CD4-positive, alpha-beta T cell (primary cell): ENCODE data around the gene PPP2R3A. TPM values are rescaled to one million over a fixed set of nuclear protein-coding genes. Genes with fewer than 3 reads are reported as not detected.

Source experiments
- ATAC-seq: fragments of 200-7000 bp; cut with Tn5 transposase; one replicate; pipeline ENCODE4 v1.10.0; 2022; ENCODE audit warnings: mild to moderate bottlenecking; ENCODE audit not compliant: poor library complexity
- CTCF ChIA-PET: fragments of 350-600 bp; sonication (Branson Sonifier 250); formaldehyde crosslinking; loops from one replicate; lab custom pipeline; 2021; ENCODE audit warnings: antibody characterized with exemption, inconsistent platforms; lab: Charles Lee
- POLR2A ChIA-PET: fragments of 350-600 bp; sonication (Branson Sonifier 250); formaldehyde crosslinking; loops from one replicate; lab custom pipeline; 2021; ENCODE audit warnings: antibody characterized with exemption, inconsistent platforms; lab: Charles Lee
- DNase-seq, 14 experiments: peaks; one replicate each; pipeline ENCODE4 v3.0.0-alpha.2; 2013 to 2020; ENCODE audit warnings: mixed read lengths in 2 of 14
- H3K27ac ChIP-seq, 2 donors: one replicate each; pipeline versions ENCODE4 v1.5.1 to v1.7.0; 2013; ENCODE audit warnings: low read length in 2 of 2, low read depth in 1 of 2, mild to moderate bottlenecking in 1 of 2
- H3K27me3 ChIP-seq, 2 experiments: 1 replicate in 1 of 2; 2 replicates in 1 of 2; pipeline versions ENCODE4 v1.6.1 to v1.7.0; 2013; ENCODE audit warnings: low read length in 2 of 2, control low read depth in 1 of 2, mild to moderate bottlenecking in 1 of 2, moderate library complexity in 1 of 2; ENCODE audit not compliant: insufficient read depth in 2 of 2, control insufficient read depth in 1 of 2
- H3K36me3 ChIP-seq: one replicate; pipeline ENCODE4 v1.6.1; 2013; ENCODE audit warnings: low read length, control low read depth; ENCODE audit not compliant: insufficient read depth
- H3K4me1 ChIP-seq: one replicate; pipeline ENCODE4 v1.6.1; 2013; ENCODE audit warnings: low read length, control low read depth; ENCODE audit not compliant: insufficient read depth
- H3K4me3 ChIP-seq: one replicate; pipeline ENCODE4 v1.5.1; 2013; ENCODE audit warnings: mild to moderate bottlenecking, low read length, moderate library complexity
- H3K9me3 ChIP-seq, 2 experiments: 1 replicate in 1 of 2; 2 replicates in 1 of 2; pipeline versions ENCODE4 v1.6.1 to v1.7.0; 2013; ENCODE audit warnings: low read length in 2 of 2, mild to moderate bottlenecking in 2 of 2, control low read depth in 1 of 2, moderate library complexity in 1 of 2; ENCODE audit not compliant: control insufficient read depth in 1 of 2, insufficient read depth in 1 of 2
- H3K27ac Mint-ChIP-seq: one replicate; pipeline ENCODE4 v1.8.0; 2020; ENCODE audit warnings: mixed read lengths
- H3K27me3 Mint-ChIP-seq: one replicate; pipeline ENCODE4 v1.8.0; 2021; ENCODE audit warnings: mixed read lengths
- H3K36me3 Mint-ChIP-seq: one replicate; pipeline ENCODE4 v1.8.0; 2021; ENCODE audit warnings: low read depth, mixed read lengths
- H3K4me1 Mint-ChIP-seq: one replicate; pipeline ENCODE4 v1.8.0; 2021; ENCODE audit warnings: low read depth, mixed read lengths
- H3K4me3 Mint-ChIP-seq: one replicate; pipeline ENCODE4 v1.8.0; 2020; ENCODE audit warnings: mild to moderate bottlenecking, mixed read lengths
- H3K9me3 Mint-ChIP-seq: one replicate; pipeline ENCODE4 v1.8.0; 2020; ENCODE audit warnings: mixed read lengths
- intact Hi-C, 2 experiments: fragments of 100-400 bp; cut with DNase I in 1 of 2; cut with micrococcal nuclease in 1 of 2; formaldehyde crosslinking; loops; one replicate each; pipeline versions ENCODE4 v1.15.1 to v1.9.0; 2023 to 2025; cut with DNase I, micrococcal nuclease
- total RNA-seq, 174 experiments: library from RNA in 2 of 174; stranded (reverse) in 2 of 174; gene quantifications; one replicate each; pipeline ENCODE4 v1.2.3 and lab custom pipeline; 2021 to 2026
- TF ChIP-seq, protein P1 (sequence below): fragments of 200-600 bp; IDR thresholded peaks from one replicate; pipeline ENCODE4 v1.8.0; 2022; ENCODE audit warnings: antibody characterized with exemption, mild to moderate bottlenecking

The PPP2R3A gene
- total RNA-seq, 2 experiments from 2014 or later, result 0.14 to 0.31 TPM

DNA sequence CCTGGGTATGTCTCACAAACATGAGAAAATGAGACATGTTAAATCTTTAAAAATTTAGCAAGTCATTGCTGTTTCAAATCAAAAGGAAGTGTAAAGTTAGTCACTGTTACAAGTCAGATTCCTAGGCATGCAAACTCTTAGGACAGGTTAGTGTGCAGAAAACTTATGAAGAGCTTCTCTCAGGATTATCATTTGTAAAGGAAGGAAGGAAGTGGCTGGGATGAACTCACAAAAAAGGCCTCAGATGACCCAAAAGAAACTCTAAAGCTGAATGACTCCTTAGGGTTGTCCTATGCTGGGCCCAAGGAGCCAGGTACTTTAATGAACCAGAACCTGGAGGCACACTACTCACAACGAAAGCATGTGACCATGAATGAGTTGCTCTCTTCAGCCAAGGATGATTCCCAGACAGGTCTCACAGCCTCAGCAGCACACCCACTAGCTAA is 205.6 kb downstream of the PPP2R3A start:
- peaks cover 13% of the 10 kb centered on the region for H3K36me3 Mint-ChIP-seq
- no peaks in the 10 kb centered on the region for H3K27me3 Mint-ChIP-seq
- H3K4me3 Mint-ChIP-seq, result no peak overlapping the region
- H3K4me3 ChIP-seq, result no peak overlapping the region
- peaks cover 39% of the 10 kb centered on the region for H3K4me1 Mint-ChIP-seq
- POLR2A ChIA-PET, result interaction anchor here (1.2 to 2.0 kb wide), 2 partner anchors 24 to 26 kb away, joined by 4 read pairs; no protein-coding TSS in a partner anchor
- intact Hi-C loops, result no loop called here
- H3K9me3 ChIP-seq, result no peaks in the 10 kb centered on the region
- peak in 2 of 14 experiments; percentile 14 to 32 for DNase-seq
- TF ChIP-seq, protein P1, sequence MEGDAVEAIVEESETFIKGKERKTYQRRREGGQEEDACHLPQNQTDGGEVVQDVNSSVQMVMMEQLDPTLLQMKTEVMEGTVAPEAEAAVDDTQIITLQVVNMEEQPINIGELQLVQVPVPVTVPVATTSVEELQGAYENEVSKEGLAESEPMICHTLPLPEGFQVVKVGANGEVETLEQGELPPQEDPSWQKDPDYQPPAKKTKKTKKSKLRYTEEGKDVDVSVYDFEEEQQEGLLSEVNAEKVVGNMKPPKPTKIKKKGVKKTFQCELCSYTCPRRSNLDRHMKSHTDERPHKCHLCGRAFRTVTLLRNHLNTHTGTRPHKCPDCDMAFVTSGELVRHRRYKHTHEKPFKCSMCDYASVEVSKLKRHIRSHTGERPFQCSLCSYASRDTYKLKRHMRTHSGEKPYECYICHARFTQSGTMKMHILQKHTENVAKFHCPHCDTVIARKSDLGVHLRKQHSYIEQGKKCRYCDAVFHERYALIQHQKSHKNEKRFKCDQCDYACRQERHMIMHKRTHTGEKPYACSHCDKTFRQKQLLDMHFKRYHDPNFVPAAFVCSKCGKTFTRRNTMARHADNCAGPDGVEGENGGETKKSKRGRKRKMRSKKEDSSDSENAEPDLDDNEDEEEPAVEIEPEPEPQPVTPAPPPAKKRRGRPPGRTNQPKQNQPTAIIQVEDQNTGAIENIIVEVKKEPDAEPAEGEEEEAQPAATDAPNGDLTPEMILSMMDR, result no peak
- peak overlapping the region; percentile 43 for H3K27ac Mint-ChIP-seq
- peaks cover 48% of the 10 kb centered on the region for H3K4me1 ChIP-seq
- H3K27ac ChIP-seq, result no peak overlapping the region
- no peaks in the 10 kb centered on the region for H3K27me3 ChIP-seq
- ATAC-seq, result no peak
- CTCF ChIA-PET, result interaction anchor here (0.8 to 1.6 kb wide), 3 partner anchors 9 to 581 kb away, joined by 3 to 5 read pairs (median 5); no protein-coding TSS in a partner anchor
- no peaks in the 10 kb centered on the region for H3K36me3 ChIP-seq
- H3K9me3 Mint-ChIP-seq, result no peaks in the 10 kb centered on the region

DNA sequence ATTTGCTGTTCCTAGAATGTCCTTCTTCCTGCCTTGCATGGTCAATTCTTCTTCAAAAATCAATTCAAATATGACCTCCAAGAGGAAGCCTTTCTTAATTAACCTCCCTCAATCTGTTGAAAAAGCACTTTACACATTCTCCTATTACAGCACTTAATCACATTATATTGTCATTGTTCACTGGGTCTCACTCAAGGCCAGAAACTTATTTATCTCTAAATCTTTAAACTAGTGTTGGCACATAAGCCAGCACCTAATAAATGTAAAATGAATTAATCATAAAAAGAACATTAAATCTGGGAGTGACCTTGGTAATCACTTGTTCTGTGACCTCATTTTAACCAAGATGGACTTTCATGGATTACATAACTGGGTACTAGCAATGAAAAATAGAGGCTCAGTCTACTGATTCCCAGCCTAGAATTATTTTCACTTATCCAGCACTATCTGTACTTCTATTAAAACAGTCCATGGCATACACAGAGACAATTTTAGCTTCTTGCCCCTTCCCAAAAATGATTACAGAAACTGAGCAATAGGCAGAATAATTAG is 208.5 kb downstream of the PPP2R3A start:
- ChIA-PET POLR2A (interaction anchor here (1.8 kb wide), 1 partner anchor 10 kb away, joined by 5 read pairs; no protein-coding TSS in a partner anchor), CTCF (interaction anchor here (1.0 to 1.5 kb wide), 2 partner anchors 99 to 132 kb away, joined by 3 to 4 read pairs; no protein-coding TSS in a partner anchor)
- H3K27me3 Mint-ChIP-seq, result no peaks in the 10 kb centered on the region
- DNase-seq, result no peak
- no peak overlapping the region for H3K27ac ChIP-seq
- H3K27ac Mint-ChIP-seq, result no peak overlapping the region
- ATAC-seq, result no peak
- intact Hi-C loops, result no loop called here
- no peaks in the 10 kb centered on the region for H3K36me3 ChIP-seq
- no peaks in the 10 kb centered on the region for H3K9me3 ChIP-seq
- H3K36me3 Mint-ChIP-seq, result peaks cover 3% of the 10 kb centered on the region
- TF ChIP-seq, protein P1, result no peak
- peaks cover 63% of the 10 kb centered on the region for H3K4me1 ChIP-seq
- peaks cover 34% of the 10 kb centered on the region for H3K4me1 Mint-ChIP-seq
- no peaks in the 10 kb centered on the region for H3K27me3 ChIP-seq
- no peak overlapping the region for H3K4me3 ChIP-seq
- H3K4me3 Mint-ChIP-seq, result peak overlapping the region; percentile 32
- no peaks in the 10 kb centered on the region for H3K9me3 Mint-ChIP-seq

DNA sequence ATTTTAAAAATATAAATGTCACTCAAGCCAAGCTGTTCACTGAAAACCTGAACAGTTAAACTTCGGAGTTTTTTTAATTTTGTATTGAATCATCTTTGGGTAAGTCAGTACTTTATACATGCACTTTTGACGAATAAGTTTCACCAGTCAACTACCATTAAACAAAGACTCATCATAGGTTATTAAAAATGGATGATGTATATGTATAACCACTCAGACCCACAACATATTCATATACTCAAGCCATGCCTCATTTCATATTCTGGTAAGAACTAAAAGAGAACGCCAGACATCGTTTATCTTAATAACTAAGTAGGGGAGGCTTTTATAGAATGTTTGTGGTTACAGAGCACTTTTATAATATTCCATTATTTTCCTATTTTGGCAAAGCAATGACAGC is 212.3 kb downstream of the PPP2R3A start:
- no peak overlapping the region for H3K4me3 ChIP-seq
- H3K36me3 ChIP-seq, result no peaks in the 10 kb centered on the region

More for the DNA sequence above, 212.3 kb downstream of the PPP2R3A start:
- Mint-ChIP-seq H3K36me3 (peaks cover 19% of the 10 kb centered on the region), H3K27ac (peak overlapping the region; percentile 10), H3K4me1 (peaks cover 63% of the 10 kb centered on the region), H3K4me3 (peak overlapping the region; percentile 13), H3K9me3 (no peaks in the 10 kb centered on the region), H3K27me3 (no peaks in the 10 kb centered on the region)
- ChIA-PET POLR2A (interaction anchor here (1.7 kb wide), 1 partner anchor 18 kb away, joined by 4 read pairs; the partner anchor contains the start of gene MSL2), CTCF (interaction anchor here (0.6 to 1.4 kb wide), 2 partner anchors 9 to 145 kb away, joined by 3 to 4 read pairs; no protein-coding TSS in a partner anchor)
- H3K27me3 ChIP-seq, result no peaks in the 10 kb centered on the region
- TF ChIP-seq, protein P1, result no peak
- intact Hi-C loops, result no loop called here
- H3K9me3 ChIP-seq, result no peaks in the 10 kb centered on the region
- peaks cover 64% of the 10 kb centered on the region for H3K4me1 ChIP-seq
- DNase-seq, result no peak
- no peak overlapping the region for H3K27ac ChIP-seq
- ATAC-seq, result no peak
